HG03432 (cell line): ENCODE measurements around the gene UBAC1.

Experiments used
- ATAC-seq: cut with Tn5 transposase; IDR thresholded peaks from one replicate; pipeline ENCODE4 v1.9.1; 2021; ENCODE audit warnings: mild to moderate bottlenecking, moderate library complexity; ENCODE audit not compliant: unreplicated experiment

The UBAC1 gene

GRCh38 chr9:135961277-135961715 lies at the start of gene UBAC1:
Gene UBAC1, minus strand, starts transcription at chr9:135961373. Its CDS starts 211 bp downstream, at chr9:135961162.
- peak; percentile 92 for ATAC-seq

GRCh38 chr9:136010615-136011361 lies 49.6 kb upstream of the UBAC1 start:
- no peak for ATAC-seq

GRCh38 chr9:136010176-136010575 lies 49.0 kb upstream of the UBAC1 start:
- no peak for ATAC-seq

- ATAC-seq, result no peak
Measured at GRCh38 chr9:136009516-136009915, 48.3 kb upstream of the UBAC1 start.

GRCh38 chr9:136008693-136008997 lies 47.5 kb upstream of the UBAC1 start:
- ATAC-seq, result no peak

- ATAC-seq, result no peak
Measured at GRCh38 chr9:136007934-136008692, 46.9 kb upstream of the UBAC1 start.

GRCh38 chr9:136007276-136007933 lies 46.2 kb upstream of the UBAC1 start:
- no peak for ATAC-seq

GRCh38 chr9:136006169-136006568 lies 45.0 kb upstream of the UBAC1 start:
- no peak for ATAC-seq

GRCh38 chr9:136004712-136005111 lies 43.5 kb upstream of the UBAC1 start:
- no peak for ATAC-seq

- ATAC-seq, result no peak
Measured at GRCh38 chr9:136004219-136004618, 43.0 kb upstream of the UBAC1 start.

GRCh38 chr9:136003411-136004218 lies 42.4 kb upstream of the UBAC1 start:
- ATAC-seq, result no peak

GRCh38 chr9:136002881-136003280 lies 41.7 kb upstream of the UBAC1 start:
- no peak for ATAC-seq

GRCh38 chr9:136002215-136002614 lies 41.0 kb upstream of the UBAC1 start:
- no peak for ATAC-seq

GRCh38 chr9:136001231-136001630 lies 40.1 kb upstream of the UBAC1 start:
- no peak for ATAC-seq

GRCh38 chr9:135998410-135999071 lies 37.4 kb upstream of the UBAC1 start:
- no peak for ATAC-seq

GRCh38 chr9:135998016-135998380 lies 36.8 kb upstream of the UBAC1 start:
- ATAC-seq, result no peak

GRCh38 chr9:135997090-135998015 lies 36.2 kb upstream of the UBAC1 start:
- no peak for ATAC-seq

GRCh38 chr9:135995816-135996215 lies 34.6 kb upstream of the UBAC1 start:
- ATAC-seq, result no peak

- no peak for ATAC-seq
Measured at GRCh38 chr9:135994501-135995192, 33.5 kb upstream of the UBAC1 start.
